Stimulated activated CD8-positive, alpha-beta memory T cell treated with anti-CD3 and anti-CD28 coated beads, Interleukin-4, amount 100 ng/mL, for 1 hour (primary cell): ENCODE results near the gene THYN1.

Experiments
- DNase-seq, 2 donors: peaks; one replicate each; pipeline ENCODE4 v3.0.0-alpha.2; 2020; ENCODE audit warnings: low read depth in 2 of 2, low spot score in 1 of 2

Gene THYN1

GRCh38 chr11:134252346-134253187 is 585 bp downstream of the THYN1 start:
- no peak for DNase-seq

- no peak for DNase-seq
Measured at GRCh38 chr11:134250675-134251074, 2.5 kb downstream of the THYN1 start.

- DNase-seq: no peak
Measured at GRCh38 chr11:134250246-134250645, 2.9 kb downstream of the THYN1 start.

GRCh38 chr11:134248910-134249480 is 4.2 kb downstream of the THYN1 start:
- DNase-seq: no peak

GRCh38 chr11:134246678-134247077 is 6.5 kb downstream of the THYN1 start:
- DNase-seq: no peak

- no peak for DNase-seq
Measured at GRCh38 chr11:134246100-134246499, 7.1 kb downstream of the THYN1 start.

- no peak for DNase-seq
Measured at GRCh38 chr11:134245434-134245833, 7.7 kb downstream of the THYN1 start.

GRCh38 chr11:134244593-134244992 is 8.6 kb downstream of the THYN1 start:
- DNase-seq: no peak

GRCh38 chr11:134243913-134244312 is 9.2 kb downstream of the THYN1 start:
- no peak for DNase-seq

- no peak for DNase-seq
Measured at GRCh38 chr11:134242376-134242775, 10.8 kb downstream of the THYN1 start.

GRCh38 chr11:134240592-134240991 is 12.6 kb downstream of the THYN1 start:
- DNase-seq: no peak

GRCh38 chr11:134238956-134239355 is 14.2 kb downstream of the THYN1 start:
- DNase-seq: no peak

GRCh38 chr11:134237557-134237922 is 15.6 kb downstream of the THYN1 start:
- DNase-seq: no peak

- DNase-seq: no peak
Measured at GRCh38 chr11:134236834-134237556, 16.2 kb downstream of the THYN1 start.

- no peak for DNase-seq
Measured at GRCh38 chr11:134235399-134235798, 17.8 kb downstream of the THYN1 start.

GRCh38 chr11:134233729-134234179 is 19.4 kb downstream of the THYN1 start:
- no peak for DNase-seq

- DNase-seq: no peak
Measured at GRCh38 chr11:134231958-134232659, 21.0 kb downstream of the THYN1 start.

GRCh38 chr11:134230339-134230738 is 22.8 kb downstream of the THYN1 start:
- DNase-seq: no peak

GRCh38 chr11:134229126-134229790 is 23.9 kb downstream of the THYN1 start:
- DNase-seq: no peak

GRCh38 chr11:134228625-134229024 is 24.5 kb downstream of the THYN1 start:
- no peak for DNase-seq

- DNase-seq: no peak
Measured at GRCh38 chr11:134226806-134227325, 26.3 kb downstream of the THYN1 start.
